ENCODE measurements around the gene ABHD12. TPM values are rescaled to one million over a fixed set of nuclear protein-coding genes. Genes with fewer than 3 reads are reported as not detected.
"Not testable (repeated sequence)": the region's sequence is repeated elsewhere in the genome, so short reads cannot be mapped to it uniquely, and the experiment has no call there.

Gene ABHD12
- total RNA-seq, 2 donors from 2014 or later, result 42.4 to 76.1 TPM

- peak; percentile 2 to 18 for DNase-seq
- intact Hi-C loops (cut with DNase I, micrococcal nuclease), result no loop called here
- ATAC-seq, result no peak
Observed at GRCh38 chr20:25277051-25277801, 113.4 kb downstream of the ABHD12 start.

- intact Hi-C loops (cut with DNase I, micrococcal nuclease), result no loop called here
- DNase-seq (peak; percentile 4 to 21), ATAC-seq (no peak)
Observed at GRCh38 chr20:25276533-25277050, 114.0 kb downstream of the ABHD12 start.

GRCh38 chr20:25275813-25276532 is 114.7 kb downstream of the ABHD12 start:
- ATAC-seq (no peak), DNase-seq (peak in 1 of 2 donors; percentile 21)
- intact Hi-C loops (cut with DNase I, micrococcal nuclease), result no loop called here

GRCh38 chr20:25274891-25275812 is 115.5 kb downstream of the ABHD12 start:
- DNase-seq (peak; percentile 2 to 19), ATAC-seq (no peak)
- intact Hi-C loops (cut with DNase I, micrococcal nuclease), result no loop called here

GRCh38 chr20:25274481-25274880 is 116.2 kb downstream of the ABHD12 start:
- ATAC-seq, result no peak
- peak in 1 of 2 donors; percentile 8 for DNase-seq
- intact Hi-C loops (cut with DNase I, micrococcal nuclease), result no loop called here

- intact Hi-C loops (cut with DNase I, micrococcal nuclease), result no loop called here
- peak; percentile 4 to 48 for DNase-seq
- no peak for ATAC-seq
Observed at GRCh38 chr20:25273541-25274358, 116.9 kb downstream of the ABHD12 start.

GRCh38 chr20:25273046-25273445 is 117.6 kb downstream of the ABHD12 start:
- no peak for ATAC-seq
- intact Hi-C loops (cut with DNase I, micrococcal nuclease), result no loop called here
- peak in 1 of 2 donors; percentile 21 for DNase-seq

GRCh38 chr20:25272223-25273000 is 118.2 kb downstream of the ABHD12 start:
- ATAC-seq, result no peak
- intact Hi-C loops (cut with DNase I, micrococcal nuclease), result no loop called here
- peak in 1 of 2 donors; percentile 22 for DNase-seq

GRCh38 chr20:25271486-25272222 is 119.0 kb downstream of the ABHD12 start:
- ATAC-seq, result no peak
- no peak for DNase-seq
- intact Hi-C loops (cut with DNase I, micrococcal nuclease), result no loop called here

- DNase-seq (peak; percentile 2 to 23), ATAC-seq (peak; percentile 45)
- intact Hi-C loops (cut with DNase I, micrococcal nuclease), result no loop called here
Observed at GRCh38 chr20:25270829-25271251, 119.8 kb downstream of the ABHD12 start.

GRCh38 chr20:25269833-25270170 is 120.8 kb downstream of the ABHD12 start:
- DNase-seq, result peak; percentile 1 to 21
- intact Hi-C loops (cut with DNase I, micrococcal nuclease), result no loop called here
- no peak for ATAC-seq

- no peak for DNase-seq
Observed at GRCh38 chr20:25269057-25269832, 121.4 kb downstream of the ABHD12 start.

GRCh38 chr20:25260770-25261437 is 129.7 kb downstream of the ABHD12 start:
- intact Hi-C loops (cut with DNase I, micrococcal nuclease); ATAC-seq: not testable (repeated sequence)
- peak; percentile 19 to 23 for DNase-seq

More at GRCh38 chr20:25269057-25269832, 121.4 kb downstream of the ABHD12 start:
- no peak for ATAC-seq
- intact Hi-C loops (cut with DNase I, micrococcal nuclease), result no loop called here

GRCh38 chr20:25259788-25260254 is 130.8 kb downstream of the ABHD12 start:
- ATAC-seq (peak; percentile 66), DNase-seq (peak; percentile 14 to 24)
- intact Hi-C loops (cut with DNase I, micrococcal nuclease), result no loop called here

GRCh38 chr20:25259358-25259757 is 131.3 kb downstream of the ABHD12 start:
- intact Hi-C loops (cut with DNase I, micrococcal nuclease), result no loop called here
- DNase-seq, result peak; percentile 11 to 18
- no peak for ATAC-seq

Measured in left colon (tissue), 2 donors.